Posterior vena cava (tissue), 2 donors: ENCODE results near the gene STXBP6. TPM values are rescaled to one million over a fixed set of nuclear protein-coding genes. Genes with fewer than 3 reads are reported as not detected.

Source experiments
- DNase-seq: peaks from one replicate; pipeline ENCODE4 v3.0.0-alpha.2; 2020; ENCODE audit warnings: low spot score
- intact Hi-C, 2 donors: fragments of 100-400 bp; cut with DNase I; formaldehyde crosslinking; loops; one replicate each; pipeline versions ENCODE4 v1.14.1 to v1.14.2; 2022 to 2023
- total RNA-seq, 2 donors: library from RNA; stranded (reverse); fragmentation: NEBNext Ultra II Directional; extraction: Animal tissue kit (Norgen Biotek cat#: 25700); gene quantifications; one replicate each; pipeline ENCODE4 v1.2.1, GENCODE V29; 2021
- donor health status: DM: yes; HTN: yes; CAD: no.
- donor health status: DM: yes; HTN: yes; CAD: no.

Gene STXBP6
- total RNA-seq, 2 donors from 2014 or later = 8.9 to 14.9 TPM

GRCh38 chr14:24834956-24835355, 215.0 kb downstream of the STXBP6 start:
- intact Hi-C loops = no loop called here
- no peak for DNase-seq

GRCh38 chr14:24833385-24833784, 216.6 kb downstream of the STXBP6 start:
- no peak for DNase-seq
- intact Hi-C loops = no loop called here

GRCh38 chr14:24831677-24832076, 218.3 kb downstream of the STXBP6 start:
- DNase-seq = no peak
- intact Hi-C loops = loop anchor here in 1 of 2 donors (1.0 kb wide), 1 partner anchor 13 kb away; no protein-coding TSS in a partner anchor

GRCh38 chr14:24829862-24830261, 220.1 kb downstream of the STXBP6 start:
- intact Hi-C loops = loop anchor here in 1 of 2 donors (10.0 kb wide), 1 partner anchor 45 kb away; no protein-coding TSS in a partner anchor
- DNase-seq = no peak

- intact Hi-C loops = loop anchor here in 1 of 2 donors (10.0 kb wide), 1 partner anchor 46 kb away; no protein-coding TSS in a partner anchor
- DNase-seq = no peak
Measured at GRCh38 chr14:24828486-24828885, 221.5 kb downstream of the STXBP6 start.

- intact Hi-C loops = loop anchor here in 1 of 2 donors (10.0 kb wide), 1 partner anchor 48 kb away; no protein-coding TSS in a partner anchor
- no peak for DNase-seq
Measured at GRCh38 chr14:24826390-24826789, 223.6 kb downstream of the STXBP6 start.

- no peak for DNase-seq
- intact Hi-C loops = loop anchor here in 1 of 2 donors (10.0 kb wide), 1 partner anchor 54 kb away; no protein-coding TSS in a partner anchor
Measured at GRCh38 chr14:24820616-24821015, 229.3 kb downstream of the STXBP6 start.

- no peak for DNase-seq
- intact Hi-C loops = loop anchor here (10.0 kb wide), 2 partner anchors 156 to 226 kb away; no protein-coding TSS in a partner anchor
Measured at GRCh38 chr14:24818823-24819341, 231.1 kb downstream of the STXBP6 start.

GRCh38 chr14:24818058-24818822, 231.7 kb downstream of the STXBP6 start:
- intact Hi-C loops = loop anchor here (10.0 kb wide), 2 partner anchors 157 to 227 kb away; no protein-coding TSS in a partner anchor
- DNase-seq = no peak

- DNase-seq = no peak
- intact Hi-C loops = loop anchor here (10.0 kb wide), 2 partner anchors 157 to 227 kb away; no protein-coding TSS in a partner anchor
Measured at GRCh38 chr14:24817212-24818057, 232.5 kb downstream of the STXBP6 start.

GRCh38 chr14:24816929-24817211, 233.1 kb downstream of the STXBP6 start:
- intact Hi-C loops = loop anchor here (10.0 kb wide), 2 partner anchors 158 to 228 kb away; no protein-coding TSS in a partner anchor
- DNase-seq = no peak

GRCh38 chr14:24816011-24816928, 233.7 kb downstream of the STXBP6 start:
- DNase-seq = no peak
- intact Hi-C loops = loop anchor here (10.0 kb wide), 2 partner anchors 159 to 229 kb away; no protein-coding TSS in a partner anchor

GRCh38 chr14:24815543-24815942, 234.4 kb downstream of the STXBP6 start:
- intact Hi-C loops = loop anchor here (10.0 kb wide), 2 partner anchors 159 to 229 kb away; no protein-coding TSS in a partner anchor
- DNase-seq = no peak

- intact Hi-C loops = loop anchor here (10.0 kb wide), 2 partner anchors 160 to 230 kb away; no protein-coding TSS in a partner anchor
- no peak for DNase-seq
Measured at GRCh38 chr14:24814944-24815343, 235.0 kb downstream of the STXBP6 start.

GRCh38 chr14:24814346-24814745, 235.6 kb downstream of the STXBP6 start:
- DNase-seq = no peak
- intact Hi-C loops = loop anchor here (10.0 kb wide), 2 partner anchors 160 to 230 kb away; no protein-coding TSS in a partner anchor

GRCh38 chr14:24813819-24814259, 236.1 kb downstream of the STXBP6 start:
- intact Hi-C loops = loop anchor here (10.0 kb wide), 2 partner anchors 161 to 231 kb away; no protein-coding TSS in a partner anchor
- DNase-seq = no peak

- intact Hi-C loops = loop anchor here (10.0 kb wide), 2 partner anchors 162 to 232 kb away; no protein-coding TSS in a partner anchor
- DNase-seq = no peak
Measured at GRCh38 chr14:24813089-24813815, 236.7 kb downstream of the STXBP6 start.
